AG04450 (cell line): ENCODE results near the gene GAPT. TPM values are rescaled to one million over a fixed set of nuclear protein-coding genes. Genes with fewer than 3 reads are reported as not detected.
A peak's percentile ranks its signal among the peaks of the same experiment; 100 is the strongest.

Source experiments
- CTCF ChIA-PET: fragments of 300-600, 350-600 bp; formaldehyde crosslinking; extraction: SDS; loops from one replicate; lab custom pipeline; 2022; ENCODE audit warnings: antibody characterized with exemption, inconsistent platforms; lab: Charles Lee
- POLR2A ChIA-PET: fragments of 350-600 bp; formaldehyde crosslinking; extraction: SDS; loops from one replicate; lab custom pipeline; 2021; ENCODE audit warnings: antibody characterized with exemption, inconsistent platforms; lab: Yijun Ruan, JAX
- DNase-seq: peaks from one replicate; pipeline ENCODE4 v3.0.0-alpha.2; 2011; ENCODE audit warnings: low read depth, low spot score
- H3K27ac ChIP-seq: one replicate; pipeline ENCODE4 v1.5.1; 2012; ENCODE audit warnings: low read depth, low read length, control low read depth
- H3K27me3 ChIP-seq: one replicate; pipeline ENCODE4 v1.6.0; 2012; ENCODE audit warnings: low read length; ENCODE audit not compliant: control insufficient read depth, insufficient read depth
- H3K4me3 ChIP-seq: 2 replicates; pipeline ENCODE4 v1.5.1; 2011; ENCODE audit warnings: mild to moderate bottlenecking, low read depth, low read length, control low read depth
- H3K9me3 ChIP-seq: 2 replicates; pipeline ENCODE4 v1.5.1; 2012; ENCODE audit warnings: low read length; ENCODE audit not compliant: control insufficient read depth, insufficient read depth
- CTCF ChIP-seq: IDR thresholded peaks from 2 replicates; pipeline ENCODE4 v1.5.1; 2011; ENCODE audit warnings: low read depth, low read length, control low read depth, inconsistent platforms
- polyA plus RNA-seq: library from polyadenylated mRNA; depleted of rRNA; stranded (reverse); fragments of >200 nt; gene quantifications from 2 replicates; pipeline ENCODE4 v1.2.3, GENCODE V29; 2011

Gene GAPT
- polyA plus RNA-seq, 1 experiment: not detected

GRCh38 chr5:58457050-58457449 lies 34.2 kb upstream of the GAPT start:
- CTCF ChIA-PET: interaction anchor here (2.1 to 2.6 kb wide), 2 partner anchors 569 to 678 kb away, joined by 8 to 24 read pairs; no protein-coding TSS in a partner anchor
- Histone ChIP-seq H3K4me3 (peak overlapping the region; percentile 94), H3K27me3 (no peaks in the 10 kb centered on the region), H3K27ac (no peak overlapping the region), H3K9me3 (no peaks in the 10 kb centered on the region; the same call in 1 of the 2 replicates)
- DNase-seq: no peak
- TF ChIP-seq CTCF: no peak
- POLR2A ChIA-PET: no interaction called here

DNA sequence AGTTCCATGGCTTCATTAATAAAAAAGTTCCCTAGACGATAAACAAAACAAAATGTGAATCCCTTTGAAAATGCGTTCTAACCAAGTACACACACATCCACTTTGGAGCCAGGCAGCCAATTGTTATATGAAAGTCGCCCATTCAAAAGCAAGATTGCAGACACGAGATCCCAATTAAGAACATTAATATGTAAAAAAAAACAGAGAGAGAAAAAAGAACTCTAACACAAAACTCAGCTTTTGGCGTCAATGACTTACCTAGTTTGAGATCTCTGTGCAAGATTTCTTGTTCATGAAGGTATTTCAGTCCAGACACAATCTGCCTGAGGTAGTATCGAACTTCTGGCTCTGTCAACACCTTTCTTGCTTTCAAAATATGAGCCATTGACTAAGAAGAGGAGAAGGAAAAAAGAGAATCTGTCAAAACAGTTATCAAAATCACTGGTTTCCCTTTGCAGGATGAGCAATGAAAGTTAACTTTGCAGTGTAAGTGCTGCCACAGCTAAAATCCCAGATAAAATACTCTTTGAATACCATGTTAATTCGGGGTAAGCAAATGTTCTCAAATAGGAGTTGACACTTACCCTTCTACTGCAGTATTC lies 33.0 kb upstream of the GAPT start:
- CTCF ChIA-PET: interaction anchor here (2.1 to 7.5 kb wide), 3 partner anchors 680 to 1160 kb away, joined by 6 to 177 read pairs (median 123); no protein-coding TSS in a partner anchor
- no peak for DNase-seq
- POLR2A ChIA-PET: interaction anchor here (1.7 to 3.1 kb wide), 3 partner anchors 570 to 680 kb away, joined by 3 to 36 read pairs (median 13); no protein-coding TSS in a partner anchor

GRCh38 chr5:58458743-58459145 lies 32.5 kb upstream of the GAPT start:
- H3K27me3 ChIP-seq: no peaks in the 10 kb centered on the region
- no peaks in the 10 kb centered on the region; the same call in 1 of the 2 replicates for H3K9me3 ChIP-seq
- peak overlapping the region; percentile 94 for H3K4me3 ChIP-seq
- no peak for DNase-seq
- H3K27ac ChIP-seq: peak overlapping the region; percentile 87
- CTCF ChIA-PET: interaction anchor here (2.1 to 7.5 kb wide), 3 partner anchors 680 to 1160 kb away, joined by 6 to 177 read pairs (median 123); no protein-coding TSS in a partner anchor
- POLR2A ChIA-PET: interaction anchor here (0.7 to 3.1 kb wide), 7 partner anchors 102 to 1142 kb away, joined by 3 to 36 read pairs (median 5); no protein-coding TSS in a partner anchor
- TF ChIP-seq CTCF: no peak

More for the DNA sequence above, 33.0 kb upstream of the GAPT start:
- H3K9me3 ChIP-seq: no peaks in the 10 kb centered on the region; the same call in 1 of the 2 replicates
- H3K27ac ChIP-seq: no peak overlapping the region
- peak overlapping the region; percentile 94 for H3K4me3 ChIP-seq
- no peaks in the 10 kb centered on the region for H3K27me3 ChIP-seq
- no peak for TF ChIP-seq CTCF

- Histone ChIP-seq H3K9me3 (no peaks in the 10 kb centered on the region; the same call in 1 of the 2 replicates), H3K27me3 (no peaks in the 10 kb centered on the region), H3K27ac (peak overlapping the region; percentile 87), H3K4me3 (peak overlapping the region; percentile 94)
- ChIA-PET CTCF (interaction anchor here (0.9 to 7.5 kb wide), 8 partner anchors 595 to 1161 kb away, joined by 3 to 177 read pairs (median 8); no protein-coding TSS in a partner anchor), POLR2A (interaction anchor here (0.7 to 3.1 kb wide), 16 partner anchors 49 to 1161 kb away, joined by 3 to 36 read pairs (median 4); no protein-coding TSS in a partner anchor)
- DNase-seq: no peak
- TF ChIP-seq CTCF: no peak
Measured at GRCh38 chr5:58459146-58460001, 31.9 kb upstream of the GAPT start.
